Measurements from ENCODE around the gene RAB8B.

DNA sequence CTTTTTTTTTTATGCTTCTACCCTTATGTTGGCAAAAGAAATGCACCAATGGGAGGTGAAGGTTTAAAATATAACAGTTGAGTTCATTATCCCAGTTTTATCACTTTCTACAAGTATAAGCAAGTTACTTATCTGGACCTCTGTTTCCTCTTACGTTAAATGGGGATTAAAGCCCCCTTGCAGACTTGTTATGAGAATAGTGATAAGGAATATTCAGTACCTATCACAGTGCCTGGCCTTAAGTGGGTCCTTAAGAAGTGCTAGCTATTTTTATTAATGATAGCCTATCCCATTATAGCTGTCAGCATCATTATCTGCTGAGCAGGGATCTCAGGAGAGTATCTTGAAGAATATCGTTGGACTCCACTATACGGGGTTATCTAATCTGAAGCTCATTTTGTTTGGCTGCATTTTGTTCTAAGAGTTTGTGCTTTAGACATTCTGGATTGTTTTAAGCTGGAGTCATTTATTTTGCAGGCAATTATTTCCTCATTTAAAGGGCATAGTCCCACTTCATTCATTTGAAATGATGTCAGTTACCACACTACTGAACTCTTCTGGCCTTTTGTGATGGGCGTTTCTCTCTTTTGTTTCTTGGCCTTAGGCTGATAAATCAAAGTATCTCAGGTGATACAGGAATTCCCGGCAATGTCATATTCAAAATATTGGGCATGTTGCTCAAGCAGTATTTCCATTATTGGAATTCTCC, 28.8 kb downstream of the RAB8B start:
- no peak for TF ChIP-seq POLR2A (IDR thresholded peaks at IDR 0.05)
- TF ChIP-seq CTCF (IDR thresholded peaks at IDR 0.05), result no peak

Data from lower leg skin (tissue), 3 donors.